K562 (cell line): ENCODE measurements around the gene KCNK16. TPM values are rescaled to one million over a fixed set of nuclear protein-coding genes. Genes with fewer than 3 reads are reported as not detected.

ENCODE experiments used
- IFI16 ChIP-seq: fragments of 250-450 bp; sonication (Bioruptor Pico); IDR thresholded peaks from 2 replicates; pipeline ENCODE4 v2.1.2; 2022; ENCODE audit warnings: mild to moderate bottlenecking, inconsistent platforms
- MGA ChIP-seq: fragments of 450-650 bp; IDR thresholded peaks from 2 replicates; pipeline ENCODE4 v1.6.1; 2016; ENCODE audit warnings: mild to moderate bottlenecking, moderate library complexity
- NKRF ChIP-seq: fragments of 450-650 bp; IDR thresholded peaks from 2 replicates; pipeline ENCODE4 v1.6.1; 2016; ENCODE audit warnings: borderline replicate concordance
- POLR2AphosphoS2 ChIP-seq: IDR thresholded peaks from 2 replicates; pipeline ENCODE4 v1.6.1; 2012; ENCODE audit warnings: low read length, improper control_type of control experiment
- RNF219 ChIP-seq: fragments of 250-450 bp; sonication (Bioruptor Pico); IDR thresholded peaks from 2 replicates; pipeline ENCODE4 v1.5.0; 2022; ENCODE audit warnings: mild to moderate bottlenecking
- polyA plus RNA-seq, 8 experiments: library from polyadenylated mRNA; depleted of rRNA in 4 of 8; stranded (reverse) in 5 of 8; unstranded in 3 of 8; fragments of >200 nt; fragmentation: Nextera tagmentation in 2 of 8; fragmentation: Illumina TruSeq in 1 of 8; extraction: Ambion mirVana in 2 of 8; extraction: Trizol in 1 of 8; gene quantifications; 2 replicates each; pipeline versions ENCODE4 v1.2.1 to v1.2.3, GENCODE V29; 2011 to 2014; ENCODE audit warnings: inconsistent platforms in 1 of 8, missing spikeins in 1 of 8
- total RNA-seq, 7 experiments: library from RNA; depleted of rRNA in 6 of 7; stranded (reverse); fragments of >200 nt in 6 of 7; fragmentation: Illumina TruSeq in 2 of 7; extraction: Trizol in 2 of 7; gene quantifications; 2 replicates each; pipeline versions ENCODE4 v1.2.1 to v1.2.3, GENCODE V29; 2011 to 2021; ENCODE audit warnings: low replicate concordance in 1 of 7

Gene KCNK16
- total and polyA plus RNA-seq, 9 of the 15 experiments (the other 6 are each of a cell fraction or from before 2014, with no cell fraction given) = not detected

GRCh38 chr6:39344821-39345280 is 22.3 kb upstream of the KCNK16 start (continued):
- TF ChIP-seq MGA (no peak), RNF219 (CRISPR knock-in tag) (no peak), POLR2AphosphoS2 (no peak), IFI16 (CRISPR knock-in tag) (no peak), NKRF (no peak)
